Measurements from ENCODE around the gene HHAT. TPM values are rescaled to one million over a fixed set of nuclear protein-coding genes. Genes with fewer than 3 reads are reported as not detected.

Gene HHAT
- total RNA-seq, 4 donors from 2014 or later, result 2.2 to 11.6 (median 7.3) TPM

DNA sequence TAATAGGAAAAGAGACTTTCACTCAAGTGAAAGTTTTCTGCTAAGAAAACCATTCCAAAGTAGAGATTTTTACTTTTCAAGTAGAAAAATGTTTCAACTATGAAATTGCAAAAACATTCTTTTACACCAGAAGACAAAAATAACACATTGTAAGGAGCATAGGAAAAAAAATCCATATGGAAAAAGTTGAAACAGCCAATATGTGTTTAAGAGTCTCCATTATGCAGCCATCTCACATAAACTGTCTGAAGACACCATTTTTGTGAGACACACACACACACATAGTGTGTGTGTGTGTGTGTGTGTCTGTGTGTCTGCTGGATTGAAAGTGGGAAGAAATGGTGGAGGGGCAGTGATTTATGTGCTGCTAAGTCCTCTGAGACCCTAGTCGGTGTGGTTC, 162.1 kb downstream of the HHAT start:
- in situ Hi-C loops (cut with MboI; ENCODE audit: low pct_ligation_motif_present in 1 of 4, low pct_unique_long_range_greater_than_20kb in 1 of 4, low sequenced_read_pairs in 3 of 4), result no loop called here

GRCh38 chr1:210496063-210496462, 167.4 kb downstream of the HHAT start:
- WGBS, 2 donors (ENCODE audit: low coverage in 1 of 2), result 90 to 91% methylated on average over 2 to 3 of the region's 3 CpGs
- Histone ChIP-seq H3K4me3 (no peak overlapping the region), H3K36me3 (no peaks in the 10 kb centered on the region), H3K27me3 (no peaks in the 10 kb centered on the region), H3K27ac (no peak overlapping the region), H3K9me3 (no peaks in the 10 kb centered on the region), H3K4me1 (no peaks in the 10 kb centered on the region)
- TF ChIP-seq EP300 (IDR thresholded peaks at IDR 0.05; ENCODE audit: low read depth), result no peak
- no peak for TF ChIP-seq CTCF (IDR thresholded peaks at IDR 0.05)
- no peak for TF ChIP-seq POLR2AphosphoS5 (IDR thresholded peaks at IDR 0.05)
- TF ChIP-seq POLR2A (IDR thresholded peaks at IDR 0.05), result no peak
- in situ Hi-C loops (cut with MboI; ENCODE audit: low pct_ligation_motif_present in 1 of 4, low pct_unique_long_range_greater_than_20kb in 1 of 4, low sequenced_read_pairs in 3 of 4), result no loop called here
- no peak for DNase-seq
- intact Hi-C loops (cut with DNase I; ENCODE audit: low total_unique reads), result no loop called here

More for the DNA sequence above, 162.1 kb downstream of the HHAT start:
- DNase-seq, result no peak
- Histone ChIP-seq H3K4me1 (no peaks in the 10 kb centered on the region), H3K36me3 (no peaks in the 10 kb centered on the region), H3K4me3 (no peak overlapping the region), H3K9me3 (no peaks in the 10 kb centered on the region), H3K27ac (no peak overlapping the region), H3K27me3 (no peaks in the 10 kb centered on the region)
- no peak for TF ChIP-seq POLR2A (IDR thresholded peaks at IDR 0.05)
- WGBS, 2 donors (ENCODE audit: low coverage in 1 of 2), result 67% methylated on average over 1 of the region's 1 CpG; no CpG with 5 or more reads in 1 of the 2 donors
- intact Hi-C loops (cut with DNase I; ENCODE audit: low total_unique reads), result no loop called here

- in situ Hi-C loops (cut with MboI; ENCODE audit: low pct_ligation_motif_present in 1 of 4, low pct_unique_long_range_greater_than_20kb in 1 of 4, low sequenced_read_pairs in 3 of 4), result no loop called here
- TF ChIP-seq POLR2A (IDR thresholded peaks at IDR 0.05) (no peak), CTCF (IDR thresholded peaks at IDR 0.05) (no peak), EP300 (IDR thresholded peaks at IDR 0.05; ENCODE audit: low read depth) (no peak), POLR2AphosphoS5 (IDR thresholded peaks at IDR 0.05) (no peak)
- H3K4me3 ChIP-seq, result no peak overlapping the region
- no peaks in the 10 kb centered on the region for H3K27me3 ChIP-seq
- H3K9me3 ChIP-seq, result no peaks in the 10 kb centered on the region
- DNase-seq, result no peak
- H3K4me1 ChIP-seq, result no peaks in the 10 kb centered on the region
- 79 to 90% methylated on average over 2 of the region's 2 CpGs for WGBS, 2 donors (ENCODE audit: low coverage in 1 of 2)
- intact Hi-C loops (cut with DNase I; ENCODE audit: low total_unique reads), result no loop called here
- H3K36me3 ChIP-seq, result no peaks in the 10 kb centered on the region
- H3K27ac ChIP-seq, result no peak overlapping the region
These were observed 171.3 kb downstream of the HHAT start for GRCh38 chr1:210499956-210500355.

DNA sequence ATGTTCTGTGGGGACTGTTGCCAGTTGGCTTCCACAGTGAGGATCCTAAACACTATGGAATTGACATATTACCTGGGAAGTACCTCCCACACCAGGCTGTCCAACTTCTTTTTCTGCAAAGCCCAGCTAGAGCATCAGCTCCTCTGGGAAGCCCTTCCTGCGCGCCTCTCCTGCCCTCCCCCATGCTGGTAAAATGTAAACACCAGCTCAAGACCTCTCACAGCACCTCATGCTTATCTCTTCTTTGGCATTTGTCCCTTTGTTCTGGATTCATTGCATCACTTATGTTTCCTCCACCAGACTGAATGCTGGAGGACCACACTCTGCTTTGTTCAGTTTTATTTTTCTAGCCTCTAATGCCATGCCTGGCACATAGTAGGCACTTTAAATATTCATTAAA, 172.1 kb downstream of the HHAT start:
- no peak overlapping the region for H3K4me3 ChIP-seq
- no peaks in the 10 kb centered on the region for H3K9me3 ChIP-seq
- TF ChIP-seq POLR2A (IDR thresholded peaks at IDR 0.05), result no peak
- no peak for TF ChIP-seq POLR2AphosphoS5 (IDR thresholded peaks at IDR 0.05)
- TF ChIP-seq EP300 (IDR thresholded peaks at IDR 0.05; ENCODE audit: low read depth), result no peak
- no peak for TF ChIP-seq CTCF (IDR thresholded peaks at IDR 0.05)
- H3K4me1 ChIP-seq, result no peaks in the 10 kb centered on the region
- H3K27ac ChIP-seq, result no peak overlapping the region
- H3K36me3 ChIP-seq, result no peaks in the 10 kb centered on the region
- H3K27me3 ChIP-seq, result no peaks in the 10 kb centered on the region
- intact Hi-C loops (cut with DNase I; ENCODE audit: low total_unique reads) (no loop called here), in situ Hi-C loops (cut with MboI; ENCODE audit: low pct_ligation_motif_present in 1 of 4, low pct_unique_long_range_greater_than_20kb in 1 of 4, low sequenced_read_pairs in 3 of 4) (no loop called here)
- WGBS, 2 donors (ENCODE audit: low coverage in 1 of 2), result 80 to 86% methylated on average over 1 to 2 of the region's 2 CpGs
- DNase-seq, result no peak

GRCh38 chr1:210504286-210504685, 175.6 kb downstream of the HHAT start:
- no peak for TF ChIP-seq CTCF (IDR thresholded peaks at IDR 0.05)
- in situ Hi-C loops (cut with MboI; ENCODE audit: low pct_ligation_motif_present in 1 of 4, low pct_unique_long_range_greater_than_20kb in 1 of 4, low sequenced_read_pairs in 3 of 4) (no loop called here), intact Hi-C loops (cut with DNase I; ENCODE audit: low total_unique reads) (no loop called here)
- H3K36me3 ChIP-seq, result no peaks in the 10 kb centered on the region
- no peak overlapping the region for H3K27ac ChIP-seq
- H3K9me3 ChIP-seq, result no peaks in the 10 kb centered on the region
- no peaks in the 10 kb centered on the region for H3K4me1 ChIP-seq
- WGBS, 2 donors (ENCODE audit: low coverage in 1 of 2), result 89 to 91% methylated on average over 3 of the region's 3 CpGs
- DNase-seq, result no peak
- H3K27me3 ChIP-seq, result no peaks in the 10 kb centered on the region
- no peak overlapping the region for H3K4me3 ChIP-seq

Data from transverse colon (tissue), 4 donors.